ENCODE data around the gene LRRC55.

The LRRC55 gene

GRCh38 chr11:57230316-57230715 is 48.6 kb downstream of the LRRC55 start:
- Histone ChIP-seq H3K4me1 (ENCODE audit: control insufficient read depth, insufficient read depth, low read length) (no peaks in the 10 kb centered on the region), H3K4me3 (ENCODE audit: low read depth, low read length) (no peak overlapping the region), H3K36me3 (ENCODE audit: control insufficient read depth in 2 of 2, insufficient read depth in 1 of 2, low read length in 2 of 2) (no peaks in the 10 kb centered on the region), H3K9me3 (ENCODE audit: control insufficient read depth, insufficient read depth, low read depth, low read length) (no peaks in the 10 kb centered on the region), H3K27ac (ENCODE audit: extremely low read depth, low read depth, low read length) (no peak overlapping the region)
- CTCF ChIA-PET, result interaction anchor here (1.2 kb wide), 1 partner anchor 19 kb away, joined by 8 read pairs; no protein-coding TSS in a partner anchor
- TF ChIP-seq ZNF223 (tag by site-specific recombination; IDR thresholded peaks at IDR 0.05) (no peak), ELK4 (IDR thresholded peaks at IDR 0.05; ENCODE audit: borderline replicate concordance, low read depth, low read length) (no peak), ZNF140 (tag by site-specific recombination; IDR thresholded peaks at IDR 0.05) (no peak), KLF10 (tag by site-specific recombination; IDR thresholded peaks at IDR 0.05) (no peak), EGR2 (tag by site-specific recombination; IDR thresholded peaks at IDR 0.05; ENCODE audit: low read depth) (no peak), ZNF423 (tag by site-specific recombination; IDR thresholded peaks at IDR 0.05) (no peak), FEZF1 (tag by site-specific recombination; IDR thresholded peaks at IDR 0.05) (no peak), ZSCAN30 (tag by site-specific recombination; IDR thresholded peaks at IDR 0.05) (no peak), ZNF23 (tag by site-specific recombination; IDR thresholded peaks at IDR 0.05; ENCODE audit: borderline replicate concordance) (no peak), ZFP37 (tag by site-specific recombination; IDR thresholded peaks at IDR 0.05) (no peak), ZNF521 (tag by site-specific recombination; IDR thresholded peaks at IDR 0.05) (no peak), ZNF560 (tag by site-specific recombination; IDR thresholded peaks at IDR 0.05; ENCODE audit: borderline replicate concordance) (no peak), PRDM2 (tag by site-specific recombination; IDR thresholded peaks at IDR 0.05; ENCODE audit: borderline replicate concordance) (no peak), ZNF280D (tag by site-specific recombination; IDR thresholded peaks at IDR 0.05) (no peak), ZNF366 (tag by site-specific recombination; conservative IDR thresholded peaks at IDR 0.05) (no peak), ZNF596 (tag by site-specific recombination; IDR thresholded peaks at IDR 0.05) (no peak)
- TF ChIP-seq, protein P1, sequence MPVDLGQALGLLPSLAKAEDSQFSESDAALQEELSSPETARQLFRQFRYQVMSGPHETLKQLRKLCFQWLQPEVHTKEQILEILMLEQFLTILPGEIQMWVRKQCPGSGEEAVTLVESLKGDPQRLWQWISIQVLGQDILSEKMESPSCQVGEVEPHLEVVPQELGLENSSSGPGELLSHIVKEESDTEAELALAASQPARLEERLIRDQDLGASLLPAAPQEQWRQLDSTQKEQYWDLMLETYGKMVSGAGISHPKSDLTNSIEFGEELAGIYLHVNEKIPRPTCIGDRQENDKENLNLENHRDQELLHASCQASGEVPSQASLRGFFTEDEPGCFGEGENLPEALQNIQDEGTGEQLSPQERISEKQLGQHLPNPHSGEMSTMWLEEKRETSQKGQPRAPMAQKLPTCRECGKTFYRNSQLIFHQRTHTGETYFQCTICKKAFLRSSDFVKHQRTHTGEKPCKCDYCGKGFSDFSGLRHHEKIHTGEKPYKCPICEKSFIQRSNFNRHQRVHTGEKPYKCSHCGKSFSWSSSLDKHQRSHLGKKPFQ (tag by site-specific recombination; IDR thresholded peaks at IDR 0.05), result no peak
- TF ChIP-seq, protein P2, sequence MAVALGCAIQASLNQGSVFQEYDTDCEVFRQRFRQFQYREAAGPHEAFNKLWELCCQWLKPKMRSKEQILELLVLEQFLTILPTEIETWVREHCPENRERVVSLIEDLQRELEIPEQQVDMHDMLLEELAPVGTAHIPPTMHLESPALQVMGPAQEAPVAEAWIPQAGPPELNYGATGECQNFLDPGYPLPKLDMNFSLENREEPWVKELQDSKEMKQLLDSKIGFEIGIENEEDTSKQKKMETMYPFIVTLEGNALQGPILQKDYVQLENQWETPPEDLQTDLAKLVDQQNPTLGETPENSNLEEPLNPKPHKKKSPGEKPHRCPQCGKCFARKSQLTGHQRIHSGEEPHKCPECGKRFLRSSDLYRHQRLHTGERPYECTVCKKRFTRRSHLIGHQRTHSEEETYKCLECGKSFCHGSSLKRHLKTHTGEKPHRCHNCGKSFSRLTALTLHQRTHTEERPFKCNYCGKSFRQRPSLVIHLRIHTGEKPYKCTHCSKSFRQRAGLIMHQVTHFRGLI (tag by site-specific recombination; IDR thresholded peaks at IDR 0.05), result no peak
- POLR2A ChIA-PET, result no interaction called here
